IPS DF 6.9 (cell line): ENCODE data around the gene ASRGL1.

Source experiments
- DNase-seq: peaks from one replicate; pipeline ENCODE4 v3.0.0-alpha.2; 2013; ENCODE audit warnings: low read depth, low spot score
- H3K27ac ChIP-seq: one replicate; pipeline ENCODE4 v1.5.1; 2013; ENCODE audit warnings: low read length, control low read depth
- H3K27me3 ChIP-seq: 2 replicates; pipeline ENCODE4 v1.6.1; 2013; ENCODE audit warnings: mild to moderate bottlenecking, low read length; ENCODE audit not compliant: control insufficient read depth, insufficient read depth
- H3K36me3 ChIP-seq: 2 replicates; pipeline ENCODE4 v1.6.1; 2013; ENCODE audit warnings: low read length; ENCODE audit not compliant: control insufficient read depth, insufficient read depth
- H3K4me1 ChIP-seq: 2 replicates; pipeline ENCODE4 v1.6.1; 2013; ENCODE audit warnings: low read length; ENCODE audit not compliant: control insufficient read depth, insufficient read depth
- H3K4me3 ChIP-seq: 2 replicates; pipeline ENCODE4 v1.5.1; 2013; ENCODE audit warnings: mild to moderate bottlenecking, low read length
- H3K9me3 ChIP-seq: 2 replicates; pipeline ENCODE4 v1.6.1; 2013; ENCODE audit warnings: low read length, inconsistent platforms; ENCODE audit not compliant: control insufficient read depth, insufficient read depth
- WGBS: extraction: QIAGEN DNeasy Blood & Tissue Kit; methylation state at CpG from one replicate; pipeline ENCODE4 v1.1.7; 2013; ENCODE audit warnings: mixed read lengths, missing lambda C conversion rate; ENCODE audit not compliant: insufficient read length, insufficient coverage; 5-methylcytosine and 5-hydroxymethylcytosine counted together

The ASRGL1 gene

DNA sequence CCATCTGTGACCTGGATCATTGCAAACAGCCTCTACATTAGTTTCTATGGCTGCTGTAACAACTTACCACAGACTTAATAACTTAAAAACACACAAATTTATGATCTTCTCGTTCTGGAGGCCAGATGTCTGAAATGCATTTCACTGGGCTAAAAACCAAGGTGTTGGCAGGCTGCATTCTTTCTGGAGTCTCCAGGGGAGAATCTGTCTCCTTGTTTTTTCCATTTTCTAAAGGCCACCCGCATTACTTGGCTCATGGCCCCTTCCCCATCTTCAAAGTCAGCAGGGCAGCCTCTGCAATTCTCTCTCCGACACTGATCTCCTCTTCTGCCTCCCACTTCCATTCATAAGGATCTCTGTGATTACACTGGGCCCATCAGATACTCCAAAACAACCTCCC is 93.2 kb downstream of the ASRGL1 start:
- WGBS = no CpG with 5 or more reads among the region's 3 CpGs

GRCh38 chr11:62431171-62431901 is 94.1 kb downstream of the ASRGL1 start:
- no peak for DNase-seq
- H3K27ac ChIP-seq = no peak overlapping the region
- H3K36me3 ChIP-seq = no peaks in the 10 kb centered on the region
- no peaks in the 10 kb centered on the region for H3K9me3 ChIP-seq
- no CpG with 5 or more reads among the region's 11 CpGs for WGBS
- no peak overlapping the region for H3K4me3 ChIP-seq
- H3K27me3 ChIP-seq = 0 out of 2 replicates have a peak, but pooled peaks cover 1% of the 10 kb centered on the region
- H3K4me1 ChIP-seq = peaks cover 1% of the 10 kb centered on the region; the same call in 1 of the 2 replicates

More for the DNA sequence above, 93.2 kb downstream of the ASRGL1 start:
- Histone ChIP-seq H3K27ac (no peak overlapping the region), H3K4me1 (peaks cover 1% of the 10 kb centered on the region; the same call in 1 of the 2 replicates), H3K9me3 (no peaks in the 10 kb centered on the region), H3K36me3 (no peaks in the 10 kb centered on the region), H3K27me3 (0 out of 2 replicates have a peak, but pooled peaks cover 1% of the 10 kb centered on the region), H3K4me3 (no peak overlapping the region)
- no peak for DNase-seq

DNA sequence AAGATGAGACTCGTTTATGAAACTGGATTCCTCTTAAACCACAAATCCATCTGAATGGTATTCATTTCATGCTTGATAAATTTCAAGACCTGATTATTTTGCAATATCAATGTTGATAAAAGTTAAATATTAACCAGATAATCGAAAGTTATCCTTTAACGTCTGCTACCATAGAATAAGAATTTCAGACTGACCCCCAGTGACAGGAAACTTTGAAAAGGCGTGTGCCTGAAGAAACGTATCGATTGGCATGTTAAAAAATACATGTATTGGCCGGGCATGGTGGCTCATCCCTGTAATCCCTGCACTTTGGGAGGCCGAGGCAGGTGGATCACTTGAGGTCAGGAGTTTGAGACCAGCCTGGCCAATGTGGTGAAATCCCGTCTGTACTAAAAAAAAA is 95.4 kb downstream of the ASRGL1 start:
- no peaks in the 10 kb centered on the region for H3K4me1 ChIP-seq
- H3K27me3 ChIP-seq = 0 out of 2 replicates have a peak, but pooled peaks cover 1% of the 10 kb centered on the region
- H3K36me3 ChIP-seq = no peaks in the 10 kb centered on the region
- no peak for DNase-seq
- H3K9me3 ChIP-seq = no peaks in the 10 kb centered on the region
- WGBS = no CpG with 5 or more reads among the region's 9 CpGs
- no peak overlapping the region for H3K27ac ChIP-seq
- no peak overlapping the region for H3K4me3 ChIP-seq

DNA sequence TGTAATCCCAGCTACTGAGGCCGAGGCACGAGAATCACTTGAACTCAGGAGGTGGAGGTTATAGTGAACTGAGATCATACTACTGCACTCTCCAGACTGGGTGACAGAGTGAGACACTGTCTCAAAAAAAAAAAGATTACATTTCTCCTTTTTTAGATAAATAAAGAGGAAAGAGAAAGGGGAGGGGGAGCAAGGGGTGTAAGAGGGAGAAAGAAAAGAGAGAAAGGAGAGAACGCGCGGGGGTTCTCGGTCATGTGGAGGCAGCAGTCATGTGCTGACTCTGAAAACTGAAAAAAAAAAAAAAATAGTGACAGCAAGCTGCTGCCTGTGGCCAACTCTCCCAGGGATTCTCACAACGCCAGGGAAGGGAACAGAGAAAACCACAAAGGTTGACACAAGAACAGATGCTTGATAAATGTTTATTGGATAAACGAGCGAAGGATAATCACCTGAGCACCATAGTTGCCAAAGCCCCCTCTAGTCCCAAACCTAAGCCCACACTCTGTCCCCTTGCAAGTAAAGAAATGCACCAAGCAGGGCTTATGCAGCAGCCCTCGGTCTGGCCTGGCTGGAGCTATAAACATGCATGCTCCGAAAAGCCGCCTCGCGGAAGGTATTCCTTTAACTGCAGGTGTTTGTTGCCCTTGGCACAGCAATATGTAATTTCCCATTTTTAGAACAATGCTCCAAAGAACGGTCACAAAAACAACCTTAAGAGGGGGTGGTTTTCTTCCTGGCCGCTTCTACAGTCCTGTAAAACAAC is 96.1 kb downstream of the ASRGL1 start:
- no CpG with 5 or more reads among the region's 16 CpGs for WGBS
- Histone ChIP-seq H3K4me3 (no peak overlapping the region), H3K9me3 (no peaks in the 10 kb centered on the region), H3K27ac (no peak overlapping the region), H3K4me1 (no peaks in the 10 kb centered on the region), H3K36me3 (no peaks in the 10 kb centered on the region), H3K27me3 (0 out of 2 replicates have a peak, but pooled peaks cover 1% of the 10 kb centered on the region)
- no peak for DNase-seq

DNA sequence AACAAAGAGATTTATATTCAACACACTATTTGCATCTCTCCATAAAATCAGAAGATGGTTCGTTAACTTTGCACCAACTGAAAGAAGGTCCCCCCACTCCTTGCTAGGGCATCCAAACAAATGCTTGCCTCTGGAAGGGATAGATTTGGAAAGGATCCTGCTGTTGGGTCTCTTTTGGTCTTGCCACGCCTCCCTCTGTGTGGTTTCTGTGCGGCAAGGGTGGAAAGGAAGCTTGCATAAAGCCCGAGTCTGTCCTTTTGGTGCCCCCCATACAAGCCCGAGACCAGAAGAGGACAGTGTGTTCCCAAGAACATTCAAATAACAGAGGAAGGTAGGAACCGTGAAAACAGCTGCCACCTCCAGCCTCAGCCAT is 96.6 kb downstream of the ASRGL1 start:
- H3K36me3 ChIP-seq = no peaks in the 10 kb centered on the region
- no peak overlapping the region for H3K4me3 ChIP-seq
- H3K27me3 ChIP-seq = 0 out of 2 replicates have a peak, but pooled peaks cover 1% of the 10 kb centered on the region
- no peak overlapping the region for H3K27ac ChIP-seq
- no peak for DNase-seq
- WGBS = no CpG with 5 or more reads among the region's 6 CpGs
- H3K4me1 ChIP-seq = no peaks in the 10 kb centered on the region
- H3K9me3 ChIP-seq = no peaks in the 10 kb centered on the region

DNA sequence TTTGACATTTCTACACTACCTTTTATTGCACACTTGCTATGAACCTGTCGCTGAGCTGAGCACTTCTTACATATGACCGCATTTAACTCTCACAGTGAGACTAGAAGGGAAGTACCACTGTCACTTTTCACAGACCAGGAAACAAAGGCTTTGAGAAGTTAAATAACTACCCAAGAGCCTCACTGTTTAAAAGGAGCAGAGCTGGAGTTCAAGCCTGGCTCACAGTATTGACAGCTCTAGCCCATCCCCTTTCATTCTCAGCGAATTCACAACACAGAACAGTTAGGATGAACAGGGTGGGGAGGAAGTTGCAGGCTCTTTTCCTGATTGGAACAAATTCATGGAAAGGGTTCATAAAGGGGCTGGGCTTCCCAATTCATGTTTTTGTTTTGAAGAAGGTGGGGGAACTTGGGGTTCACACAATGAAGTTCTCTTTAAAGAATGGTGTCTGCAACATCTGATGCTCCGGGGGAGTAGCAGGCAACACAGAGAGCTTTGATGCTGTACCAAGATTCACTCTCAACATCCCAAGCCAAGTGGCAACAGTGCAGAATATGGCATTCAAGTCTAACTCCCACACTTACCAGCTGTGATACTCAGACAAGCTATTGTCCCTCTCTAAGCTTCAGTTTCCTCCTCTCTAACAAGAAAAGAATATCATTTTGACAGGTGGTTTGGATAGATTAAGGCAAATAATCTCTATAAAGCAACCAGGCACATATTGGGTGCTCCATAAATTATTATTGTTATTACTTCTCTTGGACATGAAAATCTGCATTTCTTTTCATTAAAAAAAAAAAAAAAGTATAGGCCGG is 98.8 kb downstream of the ASRGL1 start:
- WGBS = no CpG with 5 or more reads among the region's 5 CpGs
- H3K36me3 ChIP-seq = no peaks in the 10 kb centered on the region
- H3K9me3 ChIP-seq = no peaks in the 10 kb centered on the region
- 0 out of 2 replicates have a peak, but pooled peaks cover under 1% of the 10 kb centered on the region for H3K27me3 ChIP-seq
- H3K4me3 ChIP-seq = no peak overlapping the region
- H3K4me1 ChIP-seq = no peaks in the 10 kb centered on the region
- DNase-seq = no peak
- no peak overlapping the region for H3K27ac ChIP-seq

GRCh38 chr11:62437616-62438015 is 100.4 kb downstream of the ASRGL1 start:
- no peak overlapping the region for H3K27ac ChIP-seq
- H3K27me3 ChIP-seq = no peaks in the 10 kb centered on the region
- no peaks in the 10 kb centered on the region for H3K36me3 ChIP-seq
- DNase-seq = no peak
- WGBS = no CpG with 5 or more reads among the region's 1 CpG
- H3K4me1 ChIP-seq = no peaks in the 10 kb centered on the region
- no peaks in the 10 kb centered on the region for H3K9me3 ChIP-seq
- no peak overlapping the region for H3K4me3 ChIP-seq

- no peaks in the 10 kb centered on the region for H3K4me1 ChIP-seq
- WGBS = no CpG with 5 or more reads among the region's 4 CpGs
- H3K4me3 ChIP-seq = no peak overlapping the region
- DNase-seq = no peak
- H3K9me3 ChIP-seq = no peaks in the 10 kb centered on the region
- no peak overlapping the region for H3K27ac ChIP-seq
- H3K36me3 ChIP-seq = no peaks in the 10 kb centered on the region
- no peaks in the 10 kb centered on the region for H3K27me3 ChIP-seq
These were observed 101.4 kb downstream of the ASRGL1 start for GRCh38 chr11:62438641-62439040.

GRCh38 chr11:62439785-62440602 is 102.7 kb downstream of the ASRGL1 start:
- WGBS = no CpG with 5 or more reads among the region's 23 CpGs
- no peaks in the 10 kb centered on the region for H3K9me3 ChIP-seq
- DNase-seq = no peak
- H3K27me3 ChIP-seq = no peaks in the 10 kb centered on the region
- no peaks in the 10 kb centered on the region for H3K36me3 ChIP-seq
- H3K4me1 ChIP-seq = no peaks in the 10 kb centered on the region
- no peak overlapping the region for H3K4me3 ChIP-seq
- H3K27ac ChIP-seq = no peak overlapping the region
